HG02678 (cell line): ENCODE measurements around the gene TANGO6.

Source experiments
- ATAC-seq: cut with Tn5 transposase; IDR thresholded peaks from one replicate; pipeline ENCODE4 v1.9.1; 2021; ENCODE audit warnings: mild to moderate bottlenecking, moderate library complexity; ENCODE audit not compliant: unreplicated experiment

TANGO6 gene

GRCh38 chr16:69088684-69089083 is 245.4 kb downstream of the TANGO6 start:
- ATAC-seq, result no peak

- ATAC-seq, result no peak
Observed at GRCh38 chr16:69089091-69089910, 246.0 kb downstream of the TANGO6 start.

GRCh38 chr16:69093974-69094373 is 250.6 kb downstream of the TANGO6 start:
- no peak for ATAC-seq

GRCh38 chr16:69094501-69094900 is 251.2 kb downstream of the TANGO6 start:
- ATAC-seq, result no peak

- ATAC-seq, result no peak
Observed at GRCh38 chr16:69095193-69095592, 251.9 kb downstream of the TANGO6 start.

GRCh38 chr16:69100071-69100691 is 256.9 kb downstream of the TANGO6 start:
- ATAC-seq, result no peak

- peak; percentile 47 for ATAC-seq
Observed at GRCh38 chr16:69105501-69106361, 262.4 kb downstream of the TANGO6 start, which contains the start of gene HAS3. TSS of gene HAS3 (plus strand) at chr16:69105653. CDS start at chr16:69109396, 3,743 bp downstream.

- no peak for ATAC-seq
Observed at GRCh38 chr16:69106491-69107315, 263.4 kb downstream of the TANGO6 start.

- no peak for ATAC-seq
Observed at GRCh38 chr16:69107316-69107962, 264.1 kb downstream of the TANGO6 start.

- ATAC-seq, result no peak
Observed at GRCh38 chr16:69108064-69108904, 265.0 kb downstream of the TANGO6 start.

GRCh38 chr16:69108905-69109252 is 265.5 kb downstream of the TANGO6 start:
- ATAC-seq, result no peak

- ATAC-seq, result no peak
Observed at GRCh38 chr16:69109486-69110270, 266.3 kb downstream of the TANGO6 start.

GRCh38 chr16:69110406-69110805 is 267.1 kb downstream of the TANGO6 start:
- no peak for ATAC-seq

- ATAC-seq, result no peak
Observed at GRCh38 chr16:69111216-69111875, 268.0 kb downstream of the TANGO6 start.

GRCh38 chr16:69111876-69112230 is 268.5 kb downstream of the TANGO6 start:
- no peak for ATAC-seq

GRCh38 chr16:69112285-69113129 is 269.2 kb downstream of the TANGO6 start:
- ATAC-seq, result peak; percentile 56

GRCh38 chr16:69113216-69113615 is 269.9 kb downstream of the TANGO6 start:
- ATAC-seq, result no peak
